Measurements from ENCODE around the gene TARDBP. TPM values are rescaled to one million over a fixed set of nuclear protein-coding genes. Genes with fewer than 3 reads are reported as not detected.
A peak's percentile ranks its signal among the peaks of the same experiment; 100 is the strongest.

TARDBP gene
- total and polyA plus RNA-seq, 2 experiments from 2014 or later = 204 to 313 TPM

DNA sequence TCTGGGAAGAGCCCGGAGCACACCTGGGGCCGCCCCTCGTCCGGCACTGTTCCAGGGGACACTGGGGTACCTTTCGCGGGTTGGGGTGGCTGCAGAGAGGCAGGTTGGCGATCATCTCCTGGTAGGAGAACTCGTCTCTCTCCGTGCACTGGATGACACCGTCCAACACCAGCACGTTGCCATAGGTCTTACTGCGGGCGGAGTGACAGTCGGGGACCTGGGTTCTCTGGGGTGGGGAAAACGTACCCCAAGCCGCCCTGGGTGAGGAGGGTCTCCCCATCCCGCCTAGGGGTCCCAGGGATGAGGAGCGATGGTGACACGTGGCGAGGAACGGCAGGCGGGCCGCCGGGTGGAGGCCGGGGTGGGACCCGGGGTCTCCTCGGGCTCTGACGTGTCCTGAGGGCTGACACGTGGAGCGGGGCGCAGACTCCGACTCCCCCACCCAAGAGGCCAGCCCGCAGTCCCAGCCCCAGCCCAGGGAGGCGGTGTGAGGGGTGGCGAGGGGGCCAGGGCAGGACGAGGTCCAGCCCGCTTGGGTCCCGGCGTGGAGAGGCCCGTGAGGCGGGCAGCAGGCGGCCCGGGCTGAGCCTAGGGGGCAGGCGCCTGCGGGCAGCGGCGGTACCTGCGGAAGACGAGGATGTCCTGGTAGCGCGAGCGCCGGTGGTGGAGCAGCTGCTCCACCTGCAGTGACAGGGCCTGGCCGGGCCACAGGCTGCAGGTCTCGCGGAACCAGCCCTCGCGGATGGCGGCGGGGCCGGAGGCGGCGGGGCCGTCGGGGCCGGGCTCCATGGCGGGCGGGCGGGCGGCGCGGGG lies 46.9 kb downstream of the TARDBP start:
- H3K36me3 ChIP-seq (ENCODE audit: insufficient read depth) = peaks cover 4% of the 10 kb centered on the region; the same call in 1 of the 2 replicates
- H3F3A ChIP-seq (replicated peaks; ENCODE audit: low read depth) = peaks cover 40% of the 10 kb centered on the region
- no peaks in the 10 kb centered on the region for H3K9me2 ChIP-seq (ENCODE audit: insufficient read depth)
- H3K4me3 ChIP-seq = peak overlapping the region; percentile 92
- H3K9me3 Mint-ChIP-seq = no peaks in the 10 kb centered on the region; the same call in 2 of the 3 replicates
- no peaks in the 10 kb centered on the region for H3K27me3 ChIP-seq (ENCODE audit: insufficient read depth)
- peak overlapping the region; percentile 89 for H3K4me2 ChIP-seq
- peaks cover 17% of the 10 kb centered on the region for H3K4me1 Mint-ChIP-seq
- peaks cover 58% of the 10 kb centered on the region for H3K36me3 Mint-ChIP-seq (ENCODE audit: low read depth)
- peaks cover 3% of the 10 kb centered on the region for H4K20me1 ChIP-seq (replicated peaks; ENCODE audit: insufficient read depth)
- peaks cover 9% of the 10 kb centered on the region; the same call in 1 of the 2 replicates for H3K4me1 ChIP-seq (ENCODE audit: insufficient read depth)
- H3K79me2 ChIP-seq (replicated peaks; ENCODE audit: insufficient read depth) = peaks cover 27% of the 10 kb centered on the region
- TF ChIP-seq ZNF114 (CRISPR knock-in tag; IDR thresholded peaks at IDR 0.05) = no peak
- 0 out of 2 replicates have a peak, but pooled peaks have one; percentile 13 for TF ChIP-seq CREB1 (CRISPR knock-in tag; IDR thresholded peaks at IDR 0.05; ENCODE audit: low read depth)
- H3K27me3 Mint-ChIP-seq (ENCODE audit: insufficient read depth, low read depth, poor library complexity) = peaks cover 12% of the 10 kb centered on the region
- peak overlapping the region; percentile 92 for H3K27ac Mint-ChIP-seq
- no peak overlapping the region; the same call in 1 of the 2 replicates for H2AFZ ChIP-seq
- no peak overlapping the region for H3K27ac ChIP-seq (ENCODE audit: low read depth)
- H3K4me3 Mint-ChIP-seq = peak overlapping the region; percentile 99
- ATAC-seq = peak; percentile 7
- peak; percentile 52 for DNase-seq (ENCODE audit: low spot score)

DNA sequence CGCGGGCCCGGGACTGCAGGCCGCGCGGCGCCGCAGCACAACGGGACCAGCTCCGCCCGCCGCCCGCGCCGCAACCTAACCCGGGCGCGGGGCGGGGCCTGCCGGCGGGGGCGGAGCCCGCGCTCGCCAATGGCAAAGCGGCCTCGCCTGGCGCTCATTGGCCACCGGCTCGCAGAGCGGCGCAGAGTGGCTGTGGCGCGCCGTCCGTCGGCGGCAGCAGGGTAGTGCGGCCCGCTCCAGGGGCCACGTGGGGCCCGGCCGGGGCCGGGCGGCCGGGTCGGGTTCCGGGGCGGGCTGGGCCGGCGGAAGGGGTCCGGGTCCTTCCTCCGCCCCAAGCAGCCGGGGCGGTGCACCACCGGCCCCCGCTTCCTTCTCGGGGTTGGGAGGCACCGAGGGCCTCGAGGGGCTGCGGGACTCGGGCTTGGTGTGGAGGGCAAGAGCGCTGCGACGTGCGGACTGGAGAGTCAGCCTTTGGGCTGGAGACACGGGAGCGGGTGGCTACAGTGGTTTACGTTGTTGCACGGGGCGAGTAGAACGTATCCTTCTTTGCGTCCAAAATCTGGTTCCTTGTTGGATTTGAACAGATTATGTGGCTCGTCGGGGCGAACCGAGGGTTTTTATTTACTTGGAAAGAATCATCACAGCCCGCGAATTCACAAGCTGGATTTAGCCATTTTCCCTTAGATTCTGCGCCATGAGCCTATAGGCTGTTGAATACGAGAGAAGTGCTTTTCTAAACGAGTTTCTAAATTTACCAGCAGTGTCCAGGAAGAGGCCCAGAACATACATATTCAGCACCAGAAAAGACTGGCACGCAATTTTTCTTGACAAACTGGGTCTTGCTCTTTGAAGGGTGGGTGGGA lies 47.7 kb downstream of the TARDBP start, which contains the start of gene SRM:
TSS of gene SRM (minus strand) at position 51 of the 863 bp plus-strand sequence. CDS start 75 bp downstream, outside the sequence.
- Mint-ChIP-seq H3K27me3 (ENCODE audit: insufficient read depth, low read depth, poor library complexity) (peaks cover 10% of the 10 kb centered on the region), H3K27ac (peak within 1 kb of the TSS; percentile 97), H3K36me3 (ENCODE audit: low read depth) (peaks cover 58% of the 10 kb centered on the region), H3K4me1 (peaks cover 15% of the 10 kb centered on the region), H3K4me3 (peak within 1 kb of the TSS; percentile 99), H3K9me3 (no peaks in the 10 kb centered on the region; the same call in 2 of the 3 replicates)
- no peaks in the 10 kb centered on the region for H3K27me3 ChIP-seq (ENCODE audit: insufficient read depth)
- H3K4me1 ChIP-seq (ENCODE audit: insufficient read depth) = peaks cover 9% of the 10 kb centered on the region; the same call in 1 of the 2 replicates
- H3K9me2 ChIP-seq (ENCODE audit: insufficient read depth) = no peaks in the 10 kb centered on the region
- peaks cover 43% of the 10 kb centered on the region; the same call in 1 of the 2 replicates for H3F3A ChIP-seq (replicated peaks; ENCODE audit: low read depth)
- ATAC-seq (peak; percentile 93), DNase-seq (ENCODE audit: low spot score) (peak; percentile 91)
- peak within 1 kb of the TSS; percentile 84 for H3K27ac ChIP-seq (ENCODE audit: low read depth)
- H3K36me3 ChIP-seq (ENCODE audit: insufficient read depth) = peaks cover 8% of the 10 kb centered on the region
- H3K79me2 ChIP-seq (replicated peaks; ENCODE audit: insufficient read depth) = peaks cover 27% of the 10 kb centered on the region
- H2AFZ ChIP-seq = peak within 1 kb of the TSS; percentile 94
- peaks cover 3% of the 10 kb centered on the region for H4K20me1 ChIP-seq (replicated peaks; ENCODE audit: insufficient read depth)
- TF ChIP-seq POLR2AphosphoS5 (IDR thresholded peaks at IDR 0.05; ENCODE audit: low read depth) = peak; percentile 69; the same call in 1 of the 2 replicates
- TF ChIP-seq CREB1 (CRISPR knock-in tag; IDR thresholded peaks at IDR 0.05; ENCODE audit: low read depth) = peak; percentile 51; the same call in 1 of the 2 replicates
- TF ChIP-seq, protein P1, sequence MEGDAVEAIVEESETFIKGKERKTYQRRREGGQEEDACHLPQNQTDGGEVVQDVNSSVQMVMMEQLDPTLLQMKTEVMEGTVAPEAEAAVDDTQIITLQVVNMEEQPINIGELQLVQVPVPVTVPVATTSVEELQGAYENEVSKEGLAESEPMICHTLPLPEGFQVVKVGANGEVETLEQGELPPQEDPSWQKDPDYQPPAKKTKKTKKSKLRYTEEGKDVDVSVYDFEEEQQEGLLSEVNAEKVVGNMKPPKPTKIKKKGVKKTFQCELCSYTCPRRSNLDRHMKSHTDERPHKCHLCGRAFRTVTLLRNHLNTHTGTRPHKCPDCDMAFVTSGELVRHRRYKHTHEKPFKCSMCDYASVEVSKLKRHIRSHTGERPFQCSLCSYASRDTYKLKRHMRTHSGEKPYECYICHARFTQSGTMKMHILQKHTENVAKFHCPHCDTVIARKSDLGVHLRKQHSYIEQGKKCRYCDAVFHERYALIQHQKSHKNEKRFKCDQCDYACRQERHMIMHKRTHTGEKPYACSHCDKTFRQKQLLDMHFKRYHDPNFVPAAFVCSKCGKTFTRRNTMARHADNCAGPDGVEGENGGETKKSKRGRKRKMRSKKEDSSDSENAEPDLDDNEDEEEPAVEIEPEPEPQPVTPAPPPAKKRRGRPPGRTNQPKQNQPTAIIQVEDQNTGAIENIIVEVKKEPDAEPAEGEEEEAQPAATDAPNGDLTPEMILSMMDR (conservative IDR thresholded peaks at IDR 0.05; ENCODE audit: low read depth in 2 of 2) = no peak
- peak within 1 kb of the TSS; percentile 92 for H3K4me3 ChIP-seq
- H3K4me2 ChIP-seq = peak within 1 kb of the TSS; percentile 97
